SH-SY5Y (cell line): ENCODE results near the gene ACTR1A.

Experiments used
- GATA2 ChIP-seq: IDR thresholded peaks from 2 replicates; pipeline ENCODE4 v1.6.1; 2011; ENCODE audit warnings: mild to moderate bottlenecking, low read depth, low read length
- GATA3 ChIP-seq: IDR thresholded peaks from 2 replicates; pipeline ENCODE4 v1.6.1; 2011; ENCODE audit warnings: low read depth, mild to moderate bottlenecking, low read length, moderate library complexity

DNA sequence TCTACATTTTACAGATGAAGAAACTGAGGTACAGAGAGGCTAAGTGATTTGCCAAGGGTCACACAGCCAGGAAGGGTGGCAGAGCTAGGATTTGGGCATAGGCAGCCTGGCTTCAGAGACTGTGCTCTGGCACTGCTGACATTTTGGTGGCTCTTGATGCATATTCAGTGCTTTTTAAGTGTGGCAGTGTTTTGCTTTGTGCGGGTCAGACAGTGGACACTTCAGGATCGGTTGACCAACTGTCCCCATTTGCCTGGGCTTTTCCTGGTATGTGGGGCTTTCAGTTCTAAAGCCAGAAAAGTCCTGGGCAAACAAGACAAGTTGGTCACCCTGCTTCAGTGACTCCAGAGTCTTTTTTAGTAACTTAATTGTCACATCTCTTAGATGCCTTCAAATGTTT, 36.3 kb upstream of the ACTR1A start:
- TF ChIP-seq GATA3 (no peak), GATA2 (no peak)
